ENCODE results near the gene DNAI7.

DNAI7 gene

GRCh38 chr12:25099010-25099409 lies 96.0 kb downstream of the DNAI7 start:
- DNase-seq, result no peak

GRCh38 chr12:25089738-25090137 lies 105.2 kb downstream of the DNAI7 start:
- peak; percentile 7 for DNase-seq

- no peak for DNase-seq
These were observed 107.4 kb downstream of the DNAI7 start for GRCh38 chr12:25087596-25087995.

- no peak for DNase-seq
These were observed 110.1 kb downstream of the DNAI7 start for GRCh38 chr12:25084816-25085215.

GRCh38 chr12:25083211-25083610 lies 111.7 kb downstream of the DNAI7 start:
- DNase-seq, result no peak

- DNase-seq, result no peak
These were observed 112.3 kb downstream of the DNAI7 start for GRCh38 chr12:25082628-25083027.

- DNase-seq, result no peak
These were observed 115.6 kb downstream of the DNAI7 start for GRCh38 chr12:25079393-25079792.

- DNase-seq, result no peak
These were observed 120.0 kb downstream of the DNAI7 start for GRCh38 chr12:25074954-25075353.

GRCh38 chr12:25074113-25074512 lies 120.8 kb downstream of the DNAI7 start:
- DNase-seq, result no peak

GRCh38 chr12:25072906-25073650 lies 121.9 kb downstream of the DNAI7 start:
- DNase-seq, result no peak

- no peak for DNase-seq
These were observed 123.6 kb downstream of the DNAI7 start for GRCh38 chr12:25071366-25071765.

GRCh38 chr12:25069224-25069623 lies 125.7 kb downstream of the DNAI7 start:
- no peak for DNase-seq

- no peak for DNase-seq
These were observed 129.9 kb downstream of the DNAI7 start for GRCh38 chr12:25065035-25065434.

- no peak for DNase-seq
These were observed 130.9 kb downstream of the DNAI7 start for GRCh38 chr12:25063873-25064628.

GRCh38 chr12:25058658-25059058 lies 136.3 kb downstream of the DNAI7 start:
- no peak for DNase-seq

Data from CD4-positive, alpha-beta T cell treated with Interleukin-12 subunit alpha and Interleukin-12 subunit beta, for 1 hour (primary cell).